ENCODE data around the gene AKNA. TPM values are rescaled to one million over a fixed set of nuclear protein-coding genes. Genes with fewer than 3 reads are reported as not detected.

Gene AKNA
- total and polyA plus RNA-seq, 2 of the 8 experiments (the other 6 are each of a cell fraction or from before 2014, with no cell fraction given): 21.0 to 27.4 TPM

GRCh38 chr9:114408645-114409044 is 20.9 kb upstream of the AKNA start:
- Histone ChIP-seq H3K79me1 (ENCODE audit: low read depth, low read length) (no peaks in the 10 kb centered on the region), H2BK15ac (ENCODE audit: low read length) (no peak overlapping the region), H4K20me1 (replicated peaks in 1 of 2; ENCODE audit: control insufficient read depth in 1 of 2, insufficient read depth in 2 of 2, low read length in 2 of 2) (no peaks in the 10 kb centered on the region), H4K8ac (ENCODE audit: extremely low read depth, insufficient read depth, low read length) (no peak overlapping the region), H3K4ac (replicated peaks; ENCODE audit: insufficient read length, low read depth, low read length) (no peak overlapping the region), H3K18ac (ENCODE audit: extremely low read depth, low read length) (no peak overlapping the region), H2AFZ (ENCODE audit: low read length) (no peak overlapping the region), H2BK12ac (ENCODE audit: low read depth, low read length) (no peak overlapping the region), H3K27me3 (replicated peaks in 1 of 4; ENCODE audit: control insufficient read depth in 3 of 4, extremely low read depth in 1 of 4, insufficient read depth in 3 of 4, low read length in 3 of 4) (no peaks in the 10 kb centered on the region), H3K23me2 (ENCODE audit: low read depth, low read length) (no peaks in the 10 kb centered on the region), H3K79me2 (ENCODE audit: control insufficient read depth in 1 of 2, insufficient read depth in 2 of 2, low read length in 2 of 2) (no peaks in the 10 kb centered on the region), H3K9me3 (ENCODE audit: insufficient read depth in 2 of 2, low read depth in 1 of 2, low read length in 1 of 2) (no peaks in the 10 kb centered on the region), H3K4me3 (ENCODE audit: extremely low read depth in 1 of 4, insufficient read depth in 2 of 4, low read depth in 3 of 4, low read length in 4 of 4) (no peak overlapping the region), H2BK5ac (ENCODE audit: low read depth, low read length) (peak overlapping the region; percentile 18; the same call in 1 of the 2 replicates), H3K4me2 (ENCODE audit: insufficient read depth in 1 of 2, low read depth in 2 of 2, low read length in 2 of 2) (no peak overlapping the region), H3K9ac (replicated peaks in 1 of 4; ENCODE audit: extremely low read depth in 1 of 4, low read depth in 3 of 4, low read length in 3 of 4) (no peak overlapping the region), H3K36me3 (ENCODE audit: control insufficient read depth in 2 of 4, insufficient read depth in 4 of 4, low read length in 3 of 4) (no peaks in the 10 kb centered on the region; a peak in 1 of 8 replicates), H4K5ac (ENCODE audit: insufficient read length, low read depth, low read length) (no peak overlapping the region), H2BK20ac (ENCODE audit: low read length) (no peak overlapping the region), H3K56ac (replicated peaks; ENCODE audit: insufficient read length, low read depth, low read length) (no peak overlapping the region), H2BK120ac (replicated peaks; ENCODE audit: low read depth, low read length) (no peak overlapping the region), H3K4me1 (replicated peaks in 1 of 4; ENCODE audit: control insufficient read depth in 3 of 4, insufficient read depth in 4 of 4, low read length in 3 of 4) (peaks cover 3 to 14% (median 8%) of the 10 kb centered on the region in 4 experiments), H3K27ac (ENCODE audit: low read depth, low read length) (no peak overlapping the region), H2AK5ac (ENCODE audit: low read depth, low read length) (no peak overlapping the region), H3K14ac (ENCODE audit: insufficient read length) (no peak overlapping the region), H3K23ac (ENCODE audit: insufficient read length) (no peak overlapping the region), H4K91ac (replicated peaks; ENCODE audit: insufficient read length, low read length) (no peak overlapping the region)
- CTCF ChIA-PET (ENCODE audit: partially characterized antibody): interaction anchor here (0.8 to 11.0 kb wide), 16 partner anchors 19 to 498 kb away, joined by 3 to 271 read pairs (median 4); partner anchors contain the start of genes TEX48 and TEX53
- POLR2A ChIA-PET (ENCODE audit: partially characterized antibody): interaction anchor here (0.9 to 2.5 kb wide), 5 partner anchors 9 to 191 kb away, joined by 3 to 7 read pairs (median 4); no protein-coding TSS in a partner anchor
- WGBS, 2 experiments (ENCODE audit: extremely low coverage in 1 of 2, insufficient coverage in 1 of 2, insufficient read length in 1 of 2, insufficient replicate concordance in 2 of 2, low coverage in 1 of 2, low lambda C conversion rate in 2 of 2, missing lambda C conversion rate in 1 of 2): 86% methylated on average over 7 of the region's 7 CpGs; no CpG with 5 or more reads in 1 of the 2 experiments
- no peak for FAIRE-seq
- DNase-seq (ENCODE audit: low read depth in 1 of 2, low spot score in 2 of 2): no peak
- no peak for TF ChIP-seq SAP30 (IDR thresholded peaks at IDR 0.05; ENCODE audit: insufficient read depth, insufficient replicate concordance, low read length)
